22Rv1 (cell line): ENCODE results near the gene SMARCA5.

Experiments
- ZFX ChIP-seq: fragments of 450-650 bp; IDR thresholded peaks from 2 replicates; pipeline ENCODE4 v1.6.1; 2017; ENCODE audit warnings: antibody characterized with exemption, borderline replicate concordance
- TF ChIP-seq, protein P1 (sequence below): fragments of 450-650 bp; IDR thresholded peaks from 2 replicates; pipeline ENCODE4 v1.5.1; 2017; ENCODE audit warnings: mild to moderate bottlenecking

- TF ChIP-seq, protein P1, sequence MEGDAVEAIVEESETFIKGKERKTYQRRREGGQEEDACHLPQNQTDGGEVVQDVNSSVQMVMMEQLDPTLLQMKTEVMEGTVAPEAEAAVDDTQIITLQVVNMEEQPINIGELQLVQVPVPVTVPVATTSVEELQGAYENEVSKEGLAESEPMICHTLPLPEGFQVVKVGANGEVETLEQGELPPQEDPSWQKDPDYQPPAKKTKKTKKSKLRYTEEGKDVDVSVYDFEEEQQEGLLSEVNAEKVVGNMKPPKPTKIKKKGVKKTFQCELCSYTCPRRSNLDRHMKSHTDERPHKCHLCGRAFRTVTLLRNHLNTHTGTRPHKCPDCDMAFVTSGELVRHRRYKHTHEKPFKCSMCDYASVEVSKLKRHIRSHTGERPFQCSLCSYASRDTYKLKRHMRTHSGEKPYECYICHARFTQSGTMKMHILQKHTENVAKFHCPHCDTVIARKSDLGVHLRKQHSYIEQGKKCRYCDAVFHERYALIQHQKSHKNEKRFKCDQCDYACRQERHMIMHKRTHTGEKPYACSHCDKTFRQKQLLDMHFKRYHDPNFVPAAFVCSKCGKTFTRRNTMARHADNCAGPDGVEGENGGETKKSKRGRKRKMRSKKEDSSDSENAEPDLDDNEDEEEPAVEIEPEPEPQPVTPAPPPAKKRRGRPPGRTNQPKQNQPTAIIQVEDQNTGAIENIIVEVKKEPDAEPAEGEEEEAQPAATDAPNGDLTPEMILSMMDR, result no peak
- TF ChIP-seq ZFX, result no peak
Measured at GRCh38 chr4:143477487-143477886, 36.0 kb upstream of the SMARCA5 start.
